Measurements from ENCODE around the gene CCDC9B. TPM values are rescaled to one million over a fixed set of nuclear protein-coding genes. Genes with fewer than 3 reads are reported as not detected.

CCDC9B gene
- total and polyA plus RNA-seq, 3 experiments from 2014 or later, result 0.08 to 0.47 (median 0.39) TPM

- peaks cover 0 to 4% (median 2%) of the 10 kb centered on the region in 5 donors for H3K9me3 Mint-ChIP-seq
- ChIA-PET CTCF (interaction anchor here (0.8 to 3.8 kb wide), 5 partner anchors 12 to 85 kb away, joined by 3 to 25 read pairs (median 3); no protein-coding TSS in a partner anchor), POLR2A (interaction anchor here (0.7 to 1.0 kb wide), 2 partner anchors 8 to 13 kb away, joined by 3 read pairs; no protein-coding TSS in a partner anchor)
- H3K4me1 Mint-ChIP-seq, result peaks cover 29 to 35% (median 33%) of the 10 kb centered on the region in 3 donors
- Histone ChIP-seq H3K27ac (ENCODE audit: low read depth, low read length) (no peak overlapping the region), H3K27me3 (ENCODE audit: insufficient read depth, low read length, poor library complexity, severe bottlenecking) (no peaks in the 10 kb centered on the region), H3K36me3 (ENCODE audit: insufficient read depth, low read length) (peaks cover 13% of the 10 kb centered on the region), H3K9me3 (ENCODE audit: low read length) (no peaks in the 10 kb centered on the region), H3K4me3 (ENCODE audit: low read length) (no peak overlapping the region), H3K4me1 (ENCODE audit: insufficient read depth, low read length) (peaks cover 22% of the 10 kb centered on the region)
- no peak for DNase-seq
- no peaks in the 10 kb centered on the region for H3K27me3 Mint-ChIP-seq
- H3K27ac Mint-ChIP-seq, result no peak overlapping the region
- H3K4me3 Mint-ChIP-seq, result no peak overlapping the region
- peaks cover 17 to 69% (median 21%) of the 10 kb centered on the region in 3 donors for H3K36me3 Mint-ChIP-seq
Observed at GRCh38 chr15:40302288-40302886, 38.4 kb downstream of the CCDC9B start.

DNA sequence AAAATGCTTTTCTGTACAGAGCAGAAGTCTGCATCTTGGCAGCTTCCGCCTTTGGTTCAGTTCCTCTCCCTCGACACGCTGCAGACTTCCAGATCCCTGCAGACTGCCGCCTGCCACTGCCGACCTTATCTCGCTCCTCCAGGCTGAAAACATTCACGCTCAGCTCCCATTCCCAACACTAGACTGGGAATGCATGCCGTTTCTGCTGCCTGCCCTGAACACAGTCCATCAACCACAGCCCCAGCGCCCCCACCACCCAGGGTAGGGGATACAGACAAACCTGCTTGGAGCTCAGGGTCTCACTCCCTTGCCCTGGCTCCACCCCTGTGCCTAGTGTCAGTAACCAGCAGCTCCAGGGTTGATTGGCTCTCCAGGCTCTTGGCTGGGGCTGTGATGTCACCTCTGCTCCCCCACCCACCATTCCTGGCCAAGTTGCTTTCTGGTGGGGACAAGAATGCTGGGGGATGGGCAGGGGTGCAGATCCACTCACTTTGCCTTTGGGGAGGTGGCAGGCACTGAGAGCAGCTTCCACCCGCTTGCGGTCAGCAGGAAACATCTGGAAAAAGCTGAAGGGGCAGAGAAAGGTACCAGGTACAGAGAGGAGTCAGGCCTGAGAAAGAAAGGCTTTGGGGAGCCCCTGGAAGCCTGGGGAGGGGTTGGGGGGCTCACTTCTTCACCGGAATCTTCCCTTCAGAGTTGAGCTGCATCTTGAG is 39.1 kb downstream of the CCDC9B start:
- ChIA-PET CTCF (interaction anchor here (0.8 to 1.6 kb wide), 6 partner anchors 8 to 84 kb away, joined by 3 to 4 read pairs (median 3); partner anchors contain the start of gene ANKRD63), POLR2A (interaction anchor here (1.0 kb wide), 1 partner anchor 9 kb away, joined by 3 read pairs; no protein-coding TSS in a partner anchor)
- no peak overlapping the region for H3K4me3 ChIP-seq (ENCODE audit: low read length)
- Mint-ChIP-seq H3K4me1 (peaks cover 26 to 33% (median 29%) of the 10 kb centered on the region in 3 donors), H3K36me3 (peaks cover 20 to 77% (median 21%) of the 10 kb centered on the region in 3 donors), H3K4me3 (no peak overlapping the region), H3K27me3 (no peaks in the 10 kb centered on the region), H3K27ac (peak overlapping the region in 1 of 8 donors; percentile 79), H3K9me3 (peaks cover 0 to 4% (median 2%) of the 10 kb centered on the region in 5 donors)
- H3K27ac ChIP-seq (ENCODE audit: low read depth, low read length), result peak overlapping the region; percentile 21
- peaks cover 22% of the 10 kb centered on the region for H3K4me1 ChIP-seq (ENCODE audit: insufficient read depth, low read length)
- no peaks in the 10 kb centered on the region for H3K27me3 ChIP-seq (ENCODE audit: insufficient read depth, low read length, poor library complexity, severe bottlenecking)
- H3K36me3 ChIP-seq (ENCODE audit: insufficient read depth, low read length), result peaks cover 13% of the 10 kb centered on the region
- H3K9me3 ChIP-seq (ENCODE audit: low read length), result no peaks in the 10 kb centered on the region
- no peak for DNase-seq

DNA sequence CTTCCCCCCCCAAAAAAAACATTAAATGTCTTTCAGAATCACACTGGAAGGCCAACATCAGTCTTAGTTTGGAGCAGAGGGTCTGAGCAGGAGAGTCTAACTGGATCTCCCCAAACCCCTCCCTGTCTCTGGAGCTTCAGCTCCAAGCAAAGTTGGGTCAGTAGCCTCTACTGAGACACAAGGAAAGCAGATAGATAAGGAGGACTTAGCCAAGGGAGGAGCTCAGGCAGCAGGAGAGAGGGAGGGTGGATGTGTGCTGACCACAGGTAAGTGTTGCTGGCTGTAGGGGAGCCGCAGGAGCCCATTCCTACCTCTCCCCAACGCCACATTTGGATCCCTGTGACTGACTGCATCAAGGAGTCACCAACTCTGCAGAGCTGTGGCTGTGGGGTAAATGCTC is 40.0 kb downstream of the CCDC9B start:
- Mint-ChIP-seq H3K9me3 (peaks cover 0 to 4% (median 2%) of the 10 kb centered on the region in 5 donors), H3K4me3 (no peak overlapping the region), H3K4me1 (peaks cover 18 to 25% (median 21%) of the 10 kb centered on the region in 3 donors), H3K27me3 (no peaks in the 10 kb centered on the region), H3K36me3 (peaks cover 21 to 83% (median 22%) of the 10 kb centered on the region in 3 donors), H3K27ac (peak overlapping the region in 1 of 8 donors; percentile 33)
- ChIA-PET POLR2A (no interaction called here), CTCF (interaction anchor here (0.8 to 1.4 kb wide), 2 partner anchors 9 to 17 kb away, joined by 4 read pairs; partner anchors contain the start of gene ANKRD63)
- H3K27me3 ChIP-seq (ENCODE audit: insufficient read depth, low read length, poor library complexity, severe bottlenecking), result no peaks in the 10 kb centered on the region
- H3K9me3 ChIP-seq (ENCODE audit: low read length), result no peaks in the 10 kb centered on the region
- H3K36me3 ChIP-seq (ENCODE audit: insufficient read depth, low read length), result peaks cover 13% of the 10 kb centered on the region
- no peak overlapping the region for H3K27ac ChIP-seq (ENCODE audit: low read depth, low read length)
- H3K4me3 ChIP-seq (ENCODE audit: low read length), result no peak overlapping the region
- peaks cover 13% of the 10 kb centered on the region for H3K4me1 ChIP-seq (ENCODE audit: insufficient read depth, low read length)
- DNase-seq, result no peak

DNA sequence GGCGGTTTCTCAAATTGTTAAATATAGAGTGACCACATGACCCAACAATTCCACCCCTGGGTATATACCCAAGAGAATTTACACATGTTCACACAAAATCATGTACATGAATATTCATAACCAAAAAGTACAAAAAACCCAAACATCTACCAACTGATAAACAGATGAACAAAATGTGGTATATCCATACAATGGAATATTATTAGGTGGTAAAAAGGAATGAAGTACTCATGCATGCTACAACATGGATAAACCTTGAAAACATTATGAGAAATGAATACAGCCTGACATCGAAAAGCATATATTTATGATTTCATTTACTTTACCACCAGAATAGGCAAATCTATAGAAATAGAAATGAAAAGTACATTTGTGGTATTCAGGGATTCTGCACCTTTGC is 40.4 kb downstream of the CCDC9B start:
- Mint-ChIP-seq H3K36me3 (peaks cover 21 to 87% (median 25%) of the 10 kb centered on the region in 3 donors), H3K27ac (peak overlapping the region in 1 of 8 donors; percentile 33), H3K4me1 (peaks cover 16 to 23% (median 17%) of the 10 kb centered on the region in 3 donors), H3K9me3 (peaks cover 0 to 4% (median 2%) of the 10 kb centered on the region in 5 donors), H3K27me3 (no peaks in the 10 kb centered on the region), H3K4me3 (no peak overlapping the region)
- Histone ChIP-seq H3K36me3 (ENCODE audit: insufficient read depth, low read length) (peaks cover 13% of the 10 kb centered on the region), H3K27ac (ENCODE audit: low read depth, low read length) (no peak overlapping the region), H3K9me3 (ENCODE audit: low read length) (no peaks in the 10 kb centered on the region), H3K4me1 (ENCODE audit: insufficient read depth, low read length) (peaks cover 9% of the 10 kb centered on the region), H3K4me3 (ENCODE audit: low read length) (no peak overlapping the region), H3K27me3 (ENCODE audit: insufficient read depth, low read length, poor library complexity, severe bottlenecking) (no peaks in the 10 kb centered on the region)
- ChIA-PET CTCF (interaction anchor here (0.8 to 1.4 kb wide), 2 partner anchors 9 to 17 kb away, joined by 4 read pairs; partner anchors contain the start of gene ANKRD63), POLR2A (no interaction called here)
- no peak for DNase-seq

- H3K4me3 Mint-ChIP-seq, result no peak overlapping the region
Observed at GRCh38 chr15:40298216-40298935, 42.4 kb downstream of the CCDC9B start.

DNA sequence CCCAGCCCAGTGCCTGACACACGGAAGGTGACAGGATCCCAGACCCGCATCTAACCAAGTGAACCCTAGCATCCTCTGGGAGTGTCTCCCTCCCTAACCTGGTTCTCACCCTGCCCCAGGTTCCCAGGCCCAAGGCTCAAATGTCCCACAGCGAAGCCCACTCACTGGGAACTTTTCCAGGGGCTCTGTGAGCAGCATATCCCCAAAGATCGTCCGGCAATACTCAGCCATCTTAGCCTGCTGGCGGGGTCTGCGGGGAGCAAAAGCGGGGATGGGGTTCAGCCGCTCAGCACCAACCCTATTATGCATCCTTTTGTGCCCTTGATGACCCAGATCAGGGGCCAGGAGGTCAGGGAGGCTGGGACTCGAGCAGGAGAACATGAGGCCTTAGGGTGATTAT is 43.4 kb downstream of the CCDC9B start:
- Mint-ChIP-seq H3K36me3 (peaks cover 21 to 91% (median 27%) of the 10 kb centered on the region in 3 donors), H3K27me3 (no peaks in the 10 kb centered on the region), H3K4me3 (peak overlapping the region in 1 of 7 donors; percentile 15), H3K4me1 (peaks cover 0 to 4% (median 2%) of the 10 kb centered on the region in 3 donors), H3K9me3 (peaks cover 0 to 4% (median 2%) of the 10 kb centered on the region in 5 donors), H3K27ac (no peak overlapping the region)
- H3K27me3 ChIP-seq (ENCODE audit: insufficient read depth, low read length, poor library complexity, severe bottlenecking), result no peaks in the 10 kb centered on the region
- DNase-seq, result no peak
- ChIA-PET CTCF (interaction anchor here (1.7 to 1.8 kb wide), 2 partner anchors 16 to 17 kb away, joined by 3 to 6 read pairs; no protein-coding TSS in a partner anchor), POLR2A (no interaction called here)
- H3K36me3 ChIP-seq (ENCODE audit: insufficient read depth, low read length), result peaks cover 13% of the 10 kb centered on the region
- H3K27ac ChIP-seq (ENCODE audit: low read depth, low read length), result no peak overlapping the region
- H3K4me3 ChIP-seq (ENCODE audit: low read length), result no peak overlapping the region
- no peaks in the 10 kb centered on the region for H3K9me3 ChIP-seq (ENCODE audit: low read length)
- no peaks in the 10 kb centered on the region for H3K4me1 ChIP-seq (ENCODE audit: insufficient read depth, low read length)

More at GRCh38 chr15:40298216-40298935, 42.4 kb downstream of the CCDC9B start:
- DNase-seq, result no peak
- H3K27me3 ChIP-seq (ENCODE audit: insufficient read depth, low read length, poor library complexity, severe bottlenecking), result no peaks in the 10 kb centered on the region
- Mint-ChIP-seq H3K9me3 (peaks cover 0 to 4% (median 2%) of the 10 kb centered on the region in 5 donors), H3K4me1 (peaks cover 0 to 4% (median 2%) of the 10 kb centered on the region in 3 donors), H3K27me3 (no peaks in the 10 kb centered on the region), H3K36me3 (peaks cover 21 to 91% (median 26%) of the 10 kb centered on the region in 3 donors), H3K27ac (peak overlapping the region in 2 of 8 donors; percentile 19 to 32)
- POLR2A ChIA-PET, result no interaction called here
- no peaks in the 10 kb centered on the region for H3K4me1 ChIP-seq (ENCODE audit: insufficient read depth, low read length)
- CTCF ChIA-PET, result interaction anchor here (1.4 to 1.7 kb wide), 4 partner anchors 9 to 24 kb away, joined by 3 to 6 read pairs (median 3); partner anchors contain the start of gene PLCB2
- no peak overlapping the region for H3K27ac ChIP-seq (ENCODE audit: low read depth, low read length)
- H3K36me3 ChIP-seq (ENCODE audit: insufficient read depth, low read length), result peaks cover 13% of the 10 kb centered on the region
- H3K9me3 ChIP-seq (ENCODE audit: low read length), result no peaks in the 10 kb centered on the region
- H3K4me3 ChIP-seq (ENCODE audit: low read length), result no peak overlapping the region

- peaks cover 0 to 4% (median 2%) of the 10 kb centered on the region in 3 donors for H3K4me1 Mint-ChIP-seq
- no peaks in the 10 kb centered on the region for H3K27me3 ChIP-seq (ENCODE audit: insufficient read depth, low read length, poor library complexity, severe bottlenecking)
- peaks cover 0 to 4% (median 2%) of the 10 kb centered on the region in 5 donors for H3K9me3 Mint-ChIP-seq
- no peaks in the 10 kb centered on the region for H3K9me3 ChIP-seq (ENCODE audit: low read length)
- H3K36me3 Mint-ChIP-seq, result peaks cover 21 to 89% (median 27%) of the 10 kb centered on the region in 3 donors
- H3K4me1 ChIP-seq (ENCODE audit: insufficient read depth, low read length), result no peaks in the 10 kb centered on the region
- H3K27ac ChIP-seq (ENCODE audit: low read depth, low read length), result no peak overlapping the region
- no peak for DNase-seq
- ChIA-PET CTCF (interaction anchor here (1.8 kb wide), 1 partner anchor 17 kb away, joined by 6 read pairs; no protein-coding TSS in a partner anchor), POLR2A (no interaction called here)
- H3K4me3 ChIP-seq (ENCODE audit: low read length), result no peak overlapping the region
- H3K36me3 ChIP-seq (ENCODE audit: insufficient read depth, low read length), result peaks cover 16% of the 10 kb centered on the region
- H3K4me3 Mint-ChIP-seq, result no peak overlapping the region
- peak overlapping the region in 3 of 8 donors; percentile 71 to 92 (median 86) for H3K27ac Mint-ChIP-seq
- H3K27me3 Mint-ChIP-seq, result no peaks in the 10 kb centered on the region
Observed at GRCh38 chr15:40296561-40297230, 44.0 kb downstream of the CCDC9B start.
